Stromal cell of bone marrow (primary cell): ENCODE measurements around the gene TGFBR3.
A peak's percentile ranks its signal among the peaks of the same experiment; 100 is the strongest.

Source experiments
- DNase-seq: peaks from one replicate; pipeline ENCODE4 v3.0.0-alpha.2; 2012; ENCODE audit warnings: low read depth

TGFBR3 gene

GRCh38 chr1:91708691-91709090, 177.3 kb downstream of the TGFBR3 start:
- DNase-seq = no peak

GRCh38 chr1:91707890-91708218, 178.1 kb downstream of the TGFBR3 start:
- DNase-seq = no peak

DNA sequence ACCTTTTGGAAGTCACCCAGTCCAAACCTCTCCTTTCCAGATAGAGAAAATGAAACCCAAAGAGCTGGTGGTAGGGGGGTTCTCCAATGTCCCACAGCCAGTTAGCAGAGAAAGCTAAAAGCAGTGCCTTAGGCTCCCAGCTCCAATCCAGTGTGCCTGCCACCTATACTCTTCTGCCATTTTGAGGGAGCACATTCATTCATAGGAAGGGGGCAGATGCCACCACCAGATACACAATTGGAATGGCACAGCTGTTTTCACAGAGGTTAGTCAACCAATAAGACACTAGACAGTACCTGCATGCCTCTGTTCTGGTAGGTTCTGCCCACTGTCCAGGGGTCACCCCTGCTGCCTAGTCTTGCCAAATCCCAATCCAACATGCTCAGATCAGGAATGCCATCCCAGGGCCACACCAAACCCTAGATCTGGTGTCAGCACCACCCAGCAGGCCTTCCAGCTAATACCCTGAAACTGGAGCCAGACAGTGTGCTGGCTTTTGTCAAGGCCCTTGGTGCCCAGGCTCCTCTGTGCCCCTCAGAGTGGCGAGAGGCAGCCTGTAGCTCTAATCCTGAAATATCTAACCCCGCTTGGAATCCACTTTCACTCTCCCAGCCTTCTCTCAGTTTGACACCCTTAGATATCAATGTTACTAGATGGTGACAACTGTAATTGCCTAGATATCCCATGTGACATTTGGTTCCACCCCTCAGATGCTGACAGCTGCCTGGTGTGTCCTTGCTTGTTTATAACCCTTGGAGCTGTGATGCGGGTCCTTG, 178.6 kb downstream of the TGFBR3 start:
- no peak for DNase-seq

- no peak for DNase-seq
Measured at GRCh38 chr1:91706140-91706957, 179.6 kb downstream of the TGFBR3 start.

- DNase-seq = no peak
Measured at GRCh38 chr1:91704746-91705145, 181.2 kb downstream of the TGFBR3 start.

GRCh38 chr1:91703095-91703494, 182.9 kb downstream of the TGFBR3 start:
- DNase-seq = no peak

DNA sequence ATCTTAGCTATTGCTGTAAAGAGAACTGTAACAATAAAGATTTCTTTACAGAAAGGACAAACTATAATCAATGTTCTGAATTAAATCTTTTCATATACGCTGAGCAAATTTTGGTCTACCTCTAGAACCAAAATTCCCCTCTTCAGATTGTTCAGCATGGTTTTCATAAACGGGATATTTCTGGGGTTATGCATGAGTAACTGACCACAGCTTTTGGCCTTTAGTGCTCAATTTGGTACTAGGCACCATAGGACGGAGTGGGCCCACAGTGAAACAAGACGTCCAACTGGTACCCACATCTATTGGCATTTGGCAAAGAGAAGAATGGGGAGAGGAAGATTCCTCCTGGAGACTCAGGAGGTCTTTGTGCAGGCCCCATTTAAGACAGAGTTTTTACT, 184.5 kb downstream of the TGFBR3 start:
- no peak for DNase-seq

GRCh38 chr1:91700771-91701471, 185.0 kb downstream of the TGFBR3 start:
- DNase-seq = peak; percentile 54

- no peak for DNase-seq
Measured at GRCh38 chr1:91700332-91700731, 185.6 kb downstream of the TGFBR3 start.

- DNase-seq = peak; percentile 92
Measured at GRCh38 chr1:91699339-91699974, 186.5 kb downstream of the TGFBR3 start.

GRCh38 chr1:91697861-91698260, 188.1 kb downstream of the TGFBR3 start:
- DNase-seq = peak; percentile 78

DNA sequence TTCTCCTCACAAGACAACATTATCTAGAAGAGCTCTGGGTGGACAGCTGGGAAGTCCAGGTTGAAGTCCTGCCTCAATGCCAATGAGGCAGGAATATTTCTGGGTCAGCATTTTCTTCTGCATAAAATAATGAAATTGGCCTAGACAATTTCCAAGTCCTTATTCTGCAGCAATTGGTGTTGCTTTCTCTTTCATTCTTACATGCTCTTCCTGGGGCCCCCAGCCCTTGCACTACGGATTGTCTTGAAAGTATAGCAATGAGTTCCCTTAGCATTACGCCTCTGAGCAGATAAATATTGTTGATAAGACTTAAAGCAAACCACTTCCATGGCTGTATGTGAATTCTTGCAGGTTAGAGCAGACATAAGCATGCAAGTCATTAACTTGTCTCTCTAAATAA, 188.5 kb downstream of the TGFBR3 start:
- DNase-seq = no peak

GRCh38 chr1:91696321-91696720, 189.6 kb downstream of the TGFBR3 start:
- no peak for DNase-seq

DNA sequence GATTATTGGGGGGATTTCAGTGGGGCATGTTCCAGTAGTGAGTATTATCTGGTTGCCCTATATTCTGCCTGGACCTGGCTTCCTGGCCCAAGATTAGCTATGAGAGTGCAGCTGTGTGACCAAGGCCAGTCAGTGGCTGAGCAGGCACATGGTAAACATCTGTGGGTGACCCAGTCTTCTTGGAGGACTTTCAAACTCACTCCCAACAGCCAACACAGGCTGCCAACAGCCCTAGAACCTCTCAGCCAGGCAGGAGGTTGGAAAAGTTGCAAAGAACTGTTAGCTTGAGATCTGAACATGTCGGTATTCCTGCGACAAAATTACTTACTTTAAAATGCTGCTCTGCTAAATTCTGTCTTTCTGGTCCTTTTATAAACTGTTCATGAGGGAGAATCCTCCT, 192.4 kb downstream of the TGFBR3 start:
- DNase-seq = peak; percentile 73

GRCh38 chr1:91691525-91691924, 194.4 kb downstream of the TGFBR3 start:
- no peak for DNase-seq

GRCh38 chr1:91689641-91690481, 196.1 kb downstream of the TGFBR3 start:
- no peak for DNase-seq

- no peak for DNase-seq
Measured at GRCh38 chr1:91687452-91687851, 198.5 kb downstream of the TGFBR3 start.

DNA sequence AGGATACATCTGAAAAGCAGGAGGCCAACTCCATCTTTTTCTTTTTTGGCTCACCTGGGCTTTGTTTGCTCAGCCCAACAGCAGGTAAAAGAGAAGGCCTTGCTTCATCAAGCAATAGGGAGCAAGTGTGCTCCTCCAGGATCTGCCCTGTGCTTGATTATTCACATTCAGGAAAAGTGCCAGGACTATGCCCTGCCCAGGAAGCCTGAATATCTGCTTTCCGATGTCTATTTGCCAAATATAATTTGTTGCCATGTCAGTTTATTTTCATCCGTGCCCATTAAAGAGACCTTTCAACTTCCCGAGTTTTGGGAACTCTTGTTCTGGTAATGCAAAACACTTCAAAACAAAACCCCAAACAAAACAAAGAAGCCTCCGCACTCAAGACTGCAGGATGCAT, 200.0 kb downstream of the TGFBR3 start:
- DNase-seq = no peak

DNA sequence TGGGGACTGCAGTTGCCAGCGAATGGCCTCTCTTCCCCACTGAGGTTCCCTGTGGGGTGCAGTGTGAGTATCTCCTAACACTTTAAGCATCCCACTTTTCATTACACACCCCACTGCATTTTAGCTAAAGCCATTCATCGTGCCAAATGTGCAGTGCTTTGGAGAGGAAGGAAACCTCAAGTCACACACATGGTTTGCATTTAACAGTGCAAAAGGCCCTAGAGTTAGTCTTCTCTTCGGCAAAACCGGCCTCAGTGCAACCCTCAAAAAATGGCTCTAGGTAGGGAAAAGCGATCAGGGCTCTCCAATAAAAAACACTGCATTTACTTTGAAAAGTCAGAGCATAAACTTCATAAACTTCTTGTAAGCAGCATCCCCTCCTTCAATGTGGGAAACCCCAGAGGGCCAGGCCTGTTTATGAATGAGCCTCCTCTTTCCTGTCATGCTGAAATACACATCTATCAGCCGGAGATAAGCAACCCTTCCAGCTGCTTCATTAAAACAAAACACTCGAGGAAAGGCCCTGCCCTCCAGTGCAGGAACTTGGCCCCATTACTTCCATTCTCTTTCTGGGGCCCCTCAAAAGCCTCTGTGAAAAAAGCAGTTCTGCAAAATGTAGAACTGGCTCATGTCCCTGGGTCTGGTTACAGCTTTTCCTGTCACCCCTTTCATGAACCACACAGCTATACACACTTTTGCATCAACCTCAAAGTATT, 201.3 kb downstream of the TGFBR3 start:
- DNase-seq = peak; percentile 21

DNA sequence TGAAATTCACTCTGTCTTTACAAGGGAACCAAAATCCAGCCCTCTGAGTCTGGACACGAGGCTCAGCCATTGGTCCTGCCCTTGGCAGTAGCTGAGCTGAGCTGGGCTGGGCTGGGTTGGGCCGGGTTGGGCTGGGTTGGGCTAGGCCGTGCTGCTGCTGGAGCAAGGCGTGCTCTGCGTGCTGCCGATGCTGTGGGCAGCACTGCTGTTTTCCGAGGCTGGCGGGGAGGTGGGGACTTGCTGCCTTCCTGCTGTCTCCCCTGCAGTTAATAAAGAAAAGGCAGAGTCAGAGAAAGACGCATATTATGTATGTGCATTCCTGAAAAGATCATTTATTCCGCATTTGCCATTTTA, 202.4 kb downstream of the TGFBR3 start:
- no peak for DNase-seq
